GM19193 (cell line): ENCODE results near the gene MSMP.

ENCODE experiments used
- POLR2A ChIP-seq: IDR thresholded peaks from 4 replicates; pipeline ENCODE4 v1.6.1; 2011; ENCODE audit not compliant: insufficient read depth, insufficient read length; ENCODE audit errors: extremely low read depth

MSMP gene

GRCh38 chr9:35736201-35736633, 17.9 kb downstream of the MSMP start:
- TF ChIP-seq POLR2A, result no peak

- TF ChIP-seq POLR2A, result no peak
Observed at GRCh38 chr9:35734096-35734495, 20.0 kb downstream of the MSMP start.

- TF ChIP-seq POLR2A, result no peak
Observed at GRCh38 chr9:35732800-35733541, 21.1 kb downstream of the MSMP start.

GRCh38 chr9:35732185-35732799, 21.8 kb downstream of the MSMP start, which contains the start of the genes CREB3 and TLN1:
Gene CREB3, plus strand, starts transcription at chr9:35732666. Its CDS starts 107 bp downstream, at chr9:35732773.
Gene TLN1, minus strand, starts transcription at chr9:35732195. Its CDS starts 6,501 bp downstream, at chr9:35725694.
- peak; percentile 86 for TF ChIP-seq POLR2A

- no peak for TF ChIP-seq POLR2A
Observed at GRCh38 chr9:35731415-35732184, 22.5 kb downstream of the MSMP start.

GRCh38 chr9:35730486-35730854, 23.6 kb downstream of the MSMP start:
- no peak for TF ChIP-seq POLR2A

- TF ChIP-seq POLR2A, result no peak
Observed at GRCh38 chr9:35729700-35730485, 24.2 kb downstream of the MSMP start.

GRCh38 chr9:35729101-35729500, 25.0 kb downstream of the MSMP start:
- TF ChIP-seq POLR2A, result no peak

- TF ChIP-seq POLR2A, result peak; percentile 64
Observed at GRCh38 chr9:35728041-35728971, 25.8 kb downstream of the MSMP start.

GRCh38 chr9:35727676-35728040, 26.4 kb downstream of the MSMP start:
- no peak for TF ChIP-seq POLR2A

GRCh38 chr9:35726931-35727330, 27.1 kb downstream of the MSMP start:
- no peak for TF ChIP-seq POLR2A

GRCh38 chr9:35725362-35725761, 28.7 kb downstream of the MSMP start:
- TF ChIP-seq POLR2A, result no peak

- TF ChIP-seq POLR2A, result no peak
Observed at GRCh38 chr9:35723908-35724307, 30.2 kb downstream of the MSMP start.

GRCh38 chr9:35723426-35723825, 30.6 kb downstream of the MSMP start:
- TF ChIP-seq POLR2A, result no peak
